ENCODE results near the gene MPP3.

GRCh38 chr17:43881758-43882505 is 49.0 kb upstream of the MPP3 start:
- TF ChIP-seq CTCF (IDR thresholded peaks at IDR 0.05): no peak
- TF ChIP-seq EP300 (IDR thresholded peaks at IDR 0.05): no peak
- TF ChIP-seq POLR2A (IDR thresholded peaks at IDR 0.05): no peak

Measured in tibial nerve (tissue), 4 donors.